ENCODE data around the gene BABAM2.
"Not testable (repeated sequence)": the region's sequence is repeated elsewhere in the genome, so short reads cannot be mapped to it uniquely, and the experiment has no call there.

BABAM2 gene

GRCh38 chr2:28327956-28328922, 437.7 kb downstream of the BABAM2 start:
- ATAC-seq (peak; percentile 65), DNase-seq (no peak)
- H3K4me1 Mint-ChIP-seq = peaks cover 30% of the 10 kb centered on the region
- H3K27ac Mint-ChIP-seq = no peak overlapping the region
- no peaks in the 10 kb centered on the region for H3K27me3 Mint-ChIP-seq
- no peak overlapping the region for H3K4me3 Mint-ChIP-seq
- H3K9me3 Mint-ChIP-seq = no peaks in the 10 kb centered on the region

- Mint-ChIP-seq H3K27me3 (no peaks in the 10 kb centered on the region), H3K4me1 (peaks cover 30% of the 10 kb centered on the region), H3K9me3 (no peaks in the 10 kb centered on the region), H3K27ac (no peak overlapping the region), H3K4me3 (no peak overlapping the region)
- DNase-seq (no peak), ATAC-seq (no peak)
Observed at GRCh38 chr2:28329184-28329583, 438.7 kb downstream of the BABAM2 start.

GRCh38 chr2:28330722-28331121, 440.2 kb downstream of the BABAM2 start:
- ATAC-seq = not testable (repeated sequence)
- H3K4me1 Mint-ChIP-seq = peaks cover 20% of the 10 kb centered on the region

GRCh38 chr2:28331797-28332196, 441.3 kb downstream of the BABAM2 start:
- H3K4me3 Mint-ChIP-seq, DNase-seq, ATAC-seq, H3K27ac Mint-ChIP-seq, H3K27me3 Mint-ChIP-seq, H3K9me3 Mint-ChIP-seq: not testable (repeated sequence)
- H3K4me1 Mint-ChIP-seq = peaks cover 11% of the 10 kb centered on the region

More at GRCh38 chr2:28330722-28331121, 440.2 kb downstream of the BABAM2 start:
- not testable (repeated sequence) for H3K4me3 Mint-ChIP-seq, H3K27me3 Mint-ChIP-seq, DNase-seq, H3K27ac Mint-ChIP-seq, H3K9me3 Mint-ChIP-seq

GRCh38 chr2:28332696-28333095, 442.2 kb downstream of the BABAM2 start:
- peaks cover 6% of the 10 kb centered on the region for H3K4me1 Mint-ChIP-seq
- peak overlapping the region in 1 of 2 donors; percentile 27 for H3K27ac Mint-ChIP-seq

GRCh38 chr2:28333606-28334526, 443.3 kb downstream of the BABAM2 start:
- peak; percentile 18 for ATAC-seq
- peak overlapping the region in 1 of 2 donors; percentile 57 for H3K27ac Mint-ChIP-seq
- H3K27me3 Mint-ChIP-seq = no peaks in the 10 kb centered on the region
- DNase-seq = no peak
- no peaks in the 10 kb centered on the region for H3K4me1 Mint-ChIP-seq
- H3K4me3 Mint-ChIP-seq = no peak overlapping the region
- no peaks in the 10 kb centered on the region for H3K9me3 Mint-ChIP-seq

More at GRCh38 chr2:28332696-28333095, 442.2 kb downstream of the BABAM2 start:
- Mint-ChIP-seq H3K9me3 (no peaks in the 10 kb centered on the region), H3K4me3 (no peak overlapping the region), H3K27me3 (no peaks in the 10 kb centered on the region)
- ATAC-seq (no peak), DNase-seq (no peak)

GRCh38 chr2:28334527-28334894, 444.0 kb downstream of the BABAM2 start:
- Mint-ChIP-seq H3K27ac (no peak overlapping the region), H3K4me3 (no peak overlapping the region), H3K27me3 (no peaks in the 10 kb centered on the region), H3K9me3 (no peaks in the 10 kb centered on the region), H3K4me1 (no peaks in the 10 kb centered on the region)
- DNase-seq = no peak
- ATAC-seq = no peak

- not testable (repeated sequence) for H3K27ac Mint-ChIP-seq, ATAC-seq, DNase-seq, H3K4me3 Mint-ChIP-seq, H3K27me3 Mint-ChIP-seq, H3K4me1 Mint-ChIP-seq, H3K9me3 Mint-ChIP-seq
Observed at GRCh38 chr2:28335265-28335664, 444.7 kb downstream of the BABAM2 start.

- Mint-ChIP-seq H3K4me3 (no peak overlapping the region), H3K27me3 (no peaks in the 10 kb centered on the region), H3K9me3 (no peaks in the 10 kb centered on the region), H3K4me1 (no peaks in the 10 kb centered on the region), H3K27ac (no peak overlapping the region)
- no peak for ATAC-seq
- DNase-seq = no peak
Observed at GRCh38 chr2:28335666-28336065, 445.1 kb downstream of the BABAM2 start.

- no peak overlapping the region for H3K4me3 Mint-ChIP-seq
- no peaks in the 10 kb centered on the region for H3K9me3 Mint-ChIP-seq
- DNase-seq = no peak
- H3K27me3 Mint-ChIP-seq = no peaks in the 10 kb centered on the region
- no peaks in the 10 kb centered on the region for H3K4me1 Mint-ChIP-seq
- ATAC-seq = no peak
- peak overlapping the region in 1 of 2 donors; percentile 93 for H3K27ac Mint-ChIP-seq
Observed at GRCh38 chr2:28336264-28336980, 445.9 kb downstream of the BABAM2 start.

- no peak overlapping the region for H3K4me3 Mint-ChIP-seq
- ATAC-seq = peak; percentile 31
- no peaks in the 10 kb centered on the region for H3K27me3 Mint-ChIP-seq
- H3K9me3 Mint-ChIP-seq = no peaks in the 10 kb centered on the region
- no peak for DNase-seq
- H3K27ac Mint-ChIP-seq = peak overlapping the region in 1 of 2 donors; percentile 93
- H3K4me1 Mint-ChIP-seq = no peaks in the 10 kb centered on the region
Observed at GRCh38 chr2:28336982-28337627, 446.6 kb downstream of the BABAM2 start.

- H3K27me3 Mint-ChIP-seq = no peaks in the 10 kb centered on the region
- no peaks in the 10 kb centered on the region for H3K9me3 Mint-ChIP-seq
- ATAC-seq = no peak
- no peaks in the 10 kb centered on the region for H3K4me1 Mint-ChIP-seq
- no peak overlapping the region for H3K27ac Mint-ChIP-seq
- DNase-seq = no peak
- no peak overlapping the region for H3K4me3 Mint-ChIP-seq
Observed at GRCh38 chr2:28338046-28338817, 447.7 kb downstream of the BABAM2 start.

GRCh38 chr2:28338831-28339321, 448.3 kb downstream of the BABAM2 start:
- Mint-ChIP-seq H3K27me3 (no peaks in the 10 kb centered on the region), H3K4me3 (no peak overlapping the region), H3K27ac (no peak overlapping the region), H3K9me3 (no peaks in the 10 kb centered on the region), H3K4me1 (no peaks in the 10 kb centered on the region)
- DNase-seq (no peak), ATAC-seq (no peak)

Measured in stimulated activated naive CD8-positive, alpha-beta T cell treated with anti-CD3 and anti-CD28 coated beads, Interleukin-15, amount 100 ng/mL, for 72 hours (primary cell).